ENCODE results near the gene HMX3. TPM values are rescaled to one million over a fixed set of nuclear protein-coding genes. Genes with fewer than 3 reads are reported as not detected.
"Not testable (repeated sequence)": the region's sequence is repeated elsewhere in the genome, so short reads cannot be mapped to it uniquely, and the experiment has no call there.

The HMX3 gene
- total and polyA plus RNA-seq, 8 donors, result 0.07 to 0.53 (median 0.29) TPM; not detected in 5

GRCh38 chr10:123166618-123167017, 30.8 kb downstream of the HMX3 start:
- TF ChIP-seq CTCF (IDR thresholded peaks at IDR 0.05), result no peak
- 94 to 99% methylated on average over 2 of the region's 2 CpGs for WGBS, 2 donors
- Histone ChIP-seq H3K27ac (no peak overlapping the region), H3K36me3 (peaks cover 0 to 37% (median 0%) of the 10 kb centered on the region in 3 donors), H3K4me1 (no peaks in the 10 kb centered on the region), H3K4me3 (no peak overlapping the region), H3K27me3 (no peaks in the 10 kb centered on the region), H3K9me3 (no peaks in the 10 kb centered on the region)
- intact Hi-C loops (cut with DNase I), result no loop called here
- ATAC-seq (no peak), DNase-seq (no peak), FAIRE-seq (no peak)

DNA sequence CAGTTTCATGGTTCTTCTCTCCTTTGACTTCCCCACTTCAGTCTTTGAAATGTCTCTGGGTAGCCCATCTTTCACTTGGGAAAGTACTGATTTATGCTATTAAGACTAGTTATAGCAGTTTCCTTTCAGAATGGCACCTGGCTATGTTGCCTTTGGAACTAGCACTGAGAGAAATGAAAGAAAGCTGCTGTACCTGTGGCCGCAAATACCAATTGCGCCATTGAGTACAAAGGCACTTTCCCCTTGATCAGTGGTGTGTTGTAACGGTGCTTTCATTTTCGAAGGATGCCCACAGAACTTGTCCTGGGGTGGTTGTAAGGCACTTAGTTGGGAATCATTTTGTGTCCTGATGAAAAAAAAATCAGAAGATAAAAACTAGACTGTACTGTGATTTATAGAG, 35.2 kb downstream of the HMX3 start:
- DNase-seq (no peak), FAIRE-seq (no peak), ATAC-seq (no peak)
- H3K4me3 ChIP-seq, result no peak overlapping the region
- 94 to 98% methylated on average over 4 of the region's 4 CpGs for WGBS, 2 donors
- H3K9me3 ChIP-seq, result no peaks in the 10 kb centered on the region
- no peaks in the 10 kb centered on the region for H3K27me3 ChIP-seq
- intact Hi-C loops (cut with DNase I), result no loop called here
- no peak overlapping the region for H3K27ac ChIP-seq
- no peak for TF ChIP-seq CTCF (IDR thresholded peaks at IDR 0.05)
- no peaks in the 10 kb centered on the region for H3K4me1 ChIP-seq
- H3K36me3 ChIP-seq, result no peaks in the 10 kb centered on the region

DNA sequence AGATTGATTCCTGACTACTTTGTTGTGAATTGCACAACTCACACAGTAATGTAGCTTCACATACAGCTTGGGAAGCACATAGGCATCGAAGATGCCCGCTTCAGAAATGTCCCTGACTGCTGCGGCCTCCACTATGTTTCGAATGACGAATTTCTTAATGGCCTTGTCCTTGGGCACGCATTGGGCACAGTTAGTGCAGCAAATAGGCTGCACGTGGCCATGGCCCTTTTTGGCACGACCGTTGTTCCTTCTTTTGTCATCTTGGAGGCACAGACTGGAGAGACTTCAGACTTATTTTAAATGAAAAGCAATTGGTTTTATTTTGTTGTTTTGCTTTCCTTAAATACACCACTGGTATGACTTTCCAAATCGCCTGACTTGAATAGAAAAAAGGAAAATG, 35.8 kb downstream of the HMX3 start:
- H3K36me3 ChIP-seq; DNase-seq; H3K27ac ChIP-seq; H3K9me3 ChIP-seq; ATAC-seq; H3K4me1 ChIP-seq; FAIRE-seq; H3K27me3 ChIP-seq; H3K4me3 ChIP-seq; intact Hi-C loops (cut with DNase I): not testable (repeated sequence)
- WGBS, 2 donors, result 92 to 95% methylated on average over 10 of the region's 10 CpGs

DNA sequence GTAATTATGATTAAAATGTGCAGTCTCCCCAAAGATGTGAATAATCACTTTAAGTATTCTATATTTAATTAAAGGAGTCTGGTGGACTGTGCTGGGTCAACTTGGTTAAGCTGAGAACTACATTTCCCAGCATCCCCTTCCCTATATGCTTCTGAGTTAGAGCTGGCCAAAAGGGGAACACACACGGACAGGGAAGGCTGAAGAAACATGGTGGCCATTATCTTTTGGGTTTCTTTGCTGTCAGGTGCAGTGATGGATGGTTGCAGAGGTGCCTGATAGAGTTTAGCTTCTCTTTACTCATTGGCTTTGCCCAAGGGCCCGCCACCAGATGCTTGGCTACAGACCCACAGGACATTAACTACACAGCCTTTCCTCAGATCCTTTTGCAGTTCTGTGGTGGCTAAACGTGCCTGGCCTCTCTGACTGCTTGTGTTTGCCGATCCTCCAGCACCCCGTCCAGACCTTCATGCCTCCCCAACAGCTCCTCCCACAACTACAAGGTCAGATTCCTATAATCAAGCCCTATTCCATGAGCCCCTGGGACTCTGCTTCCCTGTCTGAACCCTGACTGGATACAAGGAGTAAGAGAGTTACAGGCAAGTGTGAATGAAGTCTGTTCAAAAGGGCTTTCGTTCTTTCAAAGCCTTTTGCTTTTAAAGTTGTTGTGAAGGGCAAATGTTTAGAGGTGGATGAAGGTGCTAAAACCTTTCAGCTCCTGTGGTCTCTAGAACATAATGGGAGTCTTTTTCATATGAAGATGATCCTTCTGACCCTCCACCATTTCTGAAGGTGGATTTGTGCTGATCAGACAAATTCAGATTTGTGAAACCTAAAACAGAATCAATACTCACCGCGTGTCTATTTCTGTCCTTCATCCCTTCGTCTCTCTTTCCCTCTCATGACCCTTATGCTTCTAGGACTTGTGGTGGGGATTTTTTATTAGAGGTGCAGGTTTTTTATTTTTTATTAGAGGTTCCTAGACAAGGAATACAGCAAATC, 39.9 kb downstream of the HMX3 start:
- no peaks in the 10 kb centered on the region for H3K4me1 ChIP-seq
- DNase-seq (no peak), FAIRE-seq (no peak), ATAC-seq (no peak)
- H3K9me3 ChIP-seq, result no peaks in the 10 kb centered on the region
- 71 to 76% methylated on average over 9 of the region's 9 CpGs for WGBS, 2 donors
- H3K36me3 ChIP-seq, result no peaks in the 10 kb centered on the region
- H3K4me3 ChIP-seq, result no peak overlapping the region
- no peak for TF ChIP-seq CTCF (IDR thresholded peaks at IDR 0.05)
- H3K27ac ChIP-seq, result no peak overlapping the region
- no peaks in the 10 kb centered on the region for H3K27me3 ChIP-seq
- intact Hi-C loops (cut with DNase I), result no loop called here

- 90 to 92% methylated on average over 4 of the region's 4 CpGs for WGBS, 2 donors
- H3K27ac ChIP-seq; intact Hi-C loops (cut with DNase I); H3K36me3 ChIP-seq; FAIRE-seq; H3K27me3 ChIP-seq; H3K9me3 ChIP-seq; H3K4me1 ChIP-seq; ATAC-seq; DNase-seq; H3K4me3 ChIP-seq: not testable (repeated sequence)
These were observed 42.6 kb downstream of the HMX3 start for GRCh38 chr10:123178390-123178789.
